ENCODE measurements around the gene PHEX.

- TF ChIP-seq POLR2A (IDR thresholded peaks at IDR 0.05) (no peak), CTCF (IDR thresholded peaks at IDR 0.05) (no peak)
These were observed 5.4 kb upstream of the PHEX start for GRCh38 chrX:22026731-22027130.
